Mucosa of stomach (tissue), 1 donor: ENCODE results near the gene RNF38.

Source experiments
- H3K27me3 ChIP-seq: one replicate; pipeline ENCODE4 v1.7.0; 2013; ENCODE audit warnings: mild to moderate bottlenecking, low read length; ENCODE audit not compliant: control insufficient read depth, insufficient read depth
- H3K36me3 ChIP-seq: one replicate; pipeline ENCODE4 v1.7.0; 2013; ENCODE audit warnings: low read length; ENCODE audit not compliant: control insufficient read depth, insufficient read depth
- H3K4me1 ChIP-seq: one replicate; pipeline ENCODE4 v1.7.0; 2013; ENCODE audit warnings: mild to moderate bottlenecking, low read length; ENCODE audit not compliant: control insufficient read depth, insufficient read depth
- H3K4me3 ChIP-seq: one replicate; pipeline ENCODE4 v1.7.0; 2013; ENCODE audit warnings: low read length
- H3K9ac ChIP-seq: one replicate; pipeline ENCODE4 v1.7.0; 2013; ENCODE audit warnings: mild to moderate bottlenecking, low read length, moderate library complexity
- H3K9me3 ChIP-seq: one replicate; pipeline ENCODE4 v1.7.0; 2013; ENCODE audit warnings: mild to moderate bottlenecking, low read length, moderate library complexity; ENCODE audit not compliant: control insufficient read depth
- donor health status: Pancreatic carcinoma.

RNF38 gene

DNA sequence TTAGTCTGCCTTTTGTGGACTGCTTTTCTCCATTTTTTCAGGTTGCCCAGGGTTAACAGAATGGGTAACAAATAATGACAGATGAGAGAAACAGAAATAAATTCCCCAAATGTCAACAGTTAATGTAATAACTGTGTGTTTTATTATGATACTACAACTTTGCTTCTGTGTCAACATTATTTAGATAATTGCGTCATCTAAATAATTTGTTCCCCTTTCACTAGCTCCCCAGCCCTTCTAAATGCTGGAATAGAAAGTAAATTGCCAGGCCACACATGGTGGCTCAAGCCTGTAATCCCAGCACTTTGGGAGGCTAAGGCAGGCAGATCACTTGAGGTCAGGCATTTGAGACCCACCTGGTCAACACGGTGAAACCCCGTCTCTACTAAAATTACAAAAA is 53.5 kb downstream of the RNF38 start:
- H3K9ac ChIP-seq = no peak overlapping the region
- no peaks in the 10 kb centered on the region for H3K4me1 ChIP-seq
- H3K9me3 ChIP-seq = no peaks in the 10 kb centered on the region
- no peaks in the 10 kb centered on the region for H3K27me3 ChIP-seq
- H3K36me3 ChIP-seq = peaks cover 2% of the 10 kb centered on the region
- no peak overlapping the region for H3K4me3 ChIP-seq

DNA sequence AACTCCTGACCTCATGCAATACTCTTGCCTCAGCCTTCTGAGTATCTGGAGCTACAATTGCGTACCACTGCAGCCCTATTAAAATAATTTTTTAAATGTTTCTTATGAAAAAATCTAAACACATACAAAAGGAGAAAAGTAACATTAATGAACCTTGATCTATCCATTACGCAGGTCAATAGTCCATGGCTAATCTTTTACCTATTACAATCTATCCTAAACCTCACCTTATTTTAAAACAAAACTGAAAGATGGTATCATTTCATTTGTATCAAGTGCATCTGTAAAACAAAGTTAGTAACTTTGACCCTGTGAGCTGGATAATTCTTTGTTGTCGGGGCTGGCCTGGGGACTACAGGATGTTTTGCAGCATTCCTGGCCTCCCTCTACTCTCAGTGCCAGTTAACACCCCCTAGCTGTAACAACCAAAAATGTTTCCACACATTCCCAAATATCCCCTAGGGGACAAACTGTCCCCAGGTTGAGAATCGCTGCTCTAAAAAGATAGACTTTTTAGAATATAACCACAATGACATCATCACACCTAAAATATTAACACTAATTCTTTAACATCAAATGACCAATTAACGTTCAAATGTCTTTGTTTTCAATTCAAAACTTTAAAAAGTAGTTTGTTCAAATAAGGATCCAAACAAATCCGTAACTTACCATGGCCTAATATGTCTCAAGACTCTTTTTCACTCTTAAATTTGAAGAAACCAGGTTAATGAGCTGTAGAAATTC is 54.8 kb downstream of the RNF38 start:
- H3K4me3 ChIP-seq = no peak overlapping the region
- H3K4me1 ChIP-seq = no peaks in the 10 kb centered on the region
- H3K9me3 ChIP-seq = no peaks in the 10 kb centered on the region
- no peaks in the 10 kb centered on the region for H3K36me3 ChIP-seq
- no peaks in the 10 kb centered on the region for H3K27me3 ChIP-seq
- no peak overlapping the region for H3K9ac ChIP-seq

GRCh38 chr9:36341936-36342577 is 58.0 kb downstream of the RNF38 start:
- Histone ChIP-seq H3K4me1 (no peaks in the 10 kb centered on the region), H3K9ac (no peak overlapping the region), H3K36me3 (no peaks in the 10 kb centered on the region), H3K4me3 (no peak overlapping the region), H3K27me3 (no peaks in the 10 kb centered on the region), H3K9me3 (no peaks in the 10 kb centered on the region)

- H3K9me3 ChIP-seq = no peaks in the 10 kb centered on the region
- H3K4me3 ChIP-seq = no peak overlapping the region
- no peaks in the 10 kb centered on the region for H3K36me3 ChIP-seq
- H3K9ac ChIP-seq = no peak overlapping the region
- H3K4me1 ChIP-seq = no peaks in the 10 kb centered on the region
- H3K27me3 ChIP-seq = no peaks in the 10 kb centered on the region
Measured at GRCh38 chr9:36337865-36338264, 62.2 kb downstream of the RNF38 start.

GRCh38 chr9:36337002-36337401 is 63.1 kb downstream of the RNF38 start:
- Histone ChIP-seq H3K9me3 (no peaks in the 10 kb centered on the region), H3K27me3 (no peaks in the 10 kb centered on the region), H3K4me1 (no peaks in the 10 kb centered on the region), H3K36me3 (no peaks in the 10 kb centered on the region), H3K9ac (no peak overlapping the region), H3K4me3 (no peak overlapping the region)

- H3K36me3 ChIP-seq = no peaks in the 10 kb centered on the region
- H3K27me3 ChIP-seq = no peaks in the 10 kb centered on the region
- H3K9ac ChIP-seq = no peak overlapping the region
- no peaks in the 10 kb centered on the region for H3K9me3 ChIP-seq
- no peak overlapping the region for H3K4me3 ChIP-seq
- no peaks in the 10 kb centered on the region for H3K4me1 ChIP-seq
Measured at GRCh38 chr9:36336131-36336907, 63.8 kb downstream of the RNF38 start.

- Histone ChIP-seq H3K4me3 (no peak overlapping the region), H3K9me3 (no peaks in the 10 kb centered on the region), H3K36me3 (no peaks in the 10 kb centered on the region), H3K4me1 (no peaks in the 10 kb centered on the region), H3K9ac (no peak overlapping the region), H3K27me3 (no peaks in the 10 kb centered on the region)
Measured at GRCh38 chr9:36332006-36332405, 68.1 kb downstream of the RNF38 start.

DNA sequence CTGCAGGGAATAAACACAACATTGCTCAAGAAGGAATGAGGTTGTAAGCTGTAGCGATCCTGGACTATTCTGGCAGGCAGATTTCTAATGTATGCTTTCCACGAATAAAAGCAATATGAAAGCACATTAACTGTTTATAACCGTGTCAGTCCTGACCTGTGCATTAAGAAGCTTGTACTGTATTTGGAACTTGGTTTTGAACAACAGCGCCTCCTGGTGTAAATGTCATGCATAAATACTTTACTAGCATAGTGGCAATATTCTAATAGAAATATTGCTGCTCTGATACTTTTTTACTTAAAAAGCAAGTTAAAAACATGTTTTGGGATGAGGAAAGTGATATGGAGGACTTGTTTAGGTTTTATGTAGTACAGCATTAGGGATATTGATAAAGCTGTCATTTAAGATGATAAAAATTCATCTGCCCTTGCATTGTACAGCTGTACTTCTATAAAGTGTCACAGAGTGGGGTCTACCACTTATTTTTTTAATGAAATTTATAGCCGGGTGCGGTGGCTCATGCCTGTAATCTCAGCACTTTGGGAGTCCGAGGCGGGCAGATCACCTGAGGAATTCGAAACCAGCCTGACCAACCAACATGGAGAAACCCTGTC is 71.2 kb downstream of the RNF38 start:
- H3K27me3 ChIP-seq = no peaks in the 10 kb centered on the region
- no peak overlapping the region for H3K9ac ChIP-seq
- no peaks in the 10 kb centered on the region for H3K4me1 ChIP-seq
- H3K36me3 ChIP-seq = no peaks in the 10 kb centered on the region
- no peak overlapping the region for H3K4me3 ChIP-seq
- no peaks in the 10 kb centered on the region for H3K9me3 ChIP-seq

GRCh38 chr9:36325081-36325828 is 74.8 kb downstream of the RNF38 start:
- Histone ChIP-seq H3K36me3 (no peaks in the 10 kb centered on the region), H3K27me3 (no peaks in the 10 kb centered on the region), H3K4me1 (peaks cover 3% of the 10 kb centered on the region), H3K9me3 (no peaks in the 10 kb centered on the region), H3K4me3 (no peak overlapping the region), H3K9ac (no peak overlapping the region)

DNA sequence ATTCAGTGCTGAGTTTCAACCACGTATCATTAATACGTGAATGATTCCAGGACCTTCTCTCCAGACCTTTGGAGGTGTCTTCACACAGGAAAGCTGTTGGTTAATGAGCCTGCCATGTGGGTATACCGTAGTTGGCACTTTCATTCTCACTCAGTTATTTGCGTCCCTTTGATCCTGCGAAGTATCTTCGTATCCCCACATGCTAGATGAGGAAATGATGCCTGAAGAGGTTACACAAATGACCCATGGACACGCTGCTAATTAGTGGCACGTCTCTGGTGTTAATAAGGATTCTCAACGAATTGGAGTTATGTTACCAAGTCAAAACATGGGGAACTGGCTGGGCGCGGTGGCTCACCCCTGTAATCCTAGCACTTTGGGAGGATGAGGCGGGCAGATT is 76.1 kb downstream of the RNF38 start:
- Histone ChIP-seq H3K4me1 (peaks cover 16% of the 10 kb centered on the region), H3K9me3 (no peaks in the 10 kb centered on the region), H3K9ac (no peak overlapping the region)

DNA sequence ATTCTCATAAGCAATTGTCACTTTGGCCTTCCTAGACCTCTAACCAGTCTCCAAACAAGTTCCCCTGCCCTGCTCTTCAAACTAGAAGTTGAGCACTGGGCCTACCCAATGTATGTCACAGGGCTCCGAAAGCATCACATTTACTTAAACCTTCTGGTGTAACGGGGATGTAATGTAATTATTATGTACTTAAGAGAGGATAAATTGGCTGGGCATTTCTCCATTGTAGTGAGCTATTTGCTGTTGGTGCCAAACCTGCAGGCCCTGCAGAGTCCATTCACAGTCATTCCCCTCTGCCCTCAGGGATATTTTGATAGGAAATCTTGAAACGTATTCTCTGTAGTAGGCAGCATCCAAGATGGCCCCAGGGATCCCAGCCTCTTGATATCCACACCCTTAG is 77.6 kb downstream of the RNF38 start:
- Histone ChIP-seq H3K9ac (no peak overlapping the region), H3K9me3 (no peaks in the 10 kb centered on the region), H3K27me3 (no peaks in the 10 kb centered on the region), H3K36me3 (no peaks in the 10 kb centered on the region), H3K4me1 (peaks cover 31% of the 10 kb centered on the region), H3K4me3 (no peak overlapping the region)

More for the DNA sequence above, 76.1 kb downstream of the RNF38 start:
- H3K27me3 ChIP-seq = no peaks in the 10 kb centered on the region
- H3K4me3 ChIP-seq = no peak overlapping the region
- no peaks in the 10 kb centered on the region for H3K36me3 ChIP-seq
